Measurements from ENCODE around the gene C1orf53.
A peak's percentile ranks its signal among the peaks of the same experiment; 100 is the strongest.
"Not testable (repeated sequence)": the region's sequence is repeated elsewhere in the genome, so short reads cannot be mapped to it uniquely, and the experiment has no call there.

Gene C1orf53

GRCh38 chr1:197920414-197921117 is 18.1 kb downstream of the C1orf53 start:
- DNase-seq (ENCODE audit: low read depth in 2 of 2): no peak

- no peak for DNase-seq (ENCODE audit: low read depth in 2 of 2)
Observed at GRCh38 chr1:197921235-197922069, 19.0 kb downstream of the C1orf53 start.

GRCh38 chr1:197922070-197922390 is 19.6 kb downstream of the C1orf53 start:
- no peak for DNase-seq (ENCODE audit: low read depth in 2 of 2)

GRCh38 chr1:197923038-197923437 is 20.6 kb downstream of the C1orf53 start:
- no peak for DNase-seq (ENCODE audit: low read depth in 2 of 2)

- DNase-seq (ENCODE audit: low read depth in 2 of 2): no peak
Observed at GRCh38 chr1:197924516-197925123, 22.2 kb downstream of the C1orf53 start.

GRCh38 chr1:197927908-197928665 is 25.7 kb downstream of the C1orf53 start:
- DNase-seq (ENCODE audit: low read depth in 2 of 2): no peak

GRCh38 chr1:197928849-197929336 is 26.5 kb downstream of the C1orf53 start:
- no peak for DNase-seq (ENCODE audit: low read depth in 2 of 2)

GRCh38 chr1:197933016-197933415 is 30.6 kb downstream of the C1orf53 start:
- no peak for DNase-seq (ENCODE audit: low read depth in 2 of 2)

GRCh38 chr1:197933647-197934046 is 31.2 kb downstream of the C1orf53 start:
- no peak for DNase-seq (ENCODE audit: low read depth in 2 of 2)

GRCh38 chr1:197937381-197937780 is 35.0 kb downstream of the C1orf53 start:
- DNase-seq (ENCODE audit: low read depth in 2 of 2): no peak

GRCh38 chr1:197937892-197938291 is 35.5 kb downstream of the C1orf53 start:
- DNase-seq (ENCODE audit: low read depth in 2 of 2): no peak

GRCh38 chr1:197939159-197939980 is 36.9 kb downstream of the C1orf53 start:
- DNase-seq (ENCODE audit: low read depth in 2 of 2): not testable (repeated sequence)

GRCh38 chr1:197942042-197942441 is 39.6 kb downstream of the C1orf53 start:
- DNase-seq (ENCODE audit: low read depth in 2 of 2): no peak

- no peak for DNase-seq (ENCODE audit: low read depth in 2 of 2)
Observed at GRCh38 chr1:197944485-197944884, 42.1 kb downstream of the C1orf53 start.

- peak in 1 of 2 donors; percentile 4 for DNase-seq (ENCODE audit: low read depth in 2 of 2)
Observed at GRCh38 chr1:197948926-197949899, 46.8 kb downstream of the C1orf53 start.

GRCh38 chr1:197951089-197951488 is 48.7 kb downstream of the C1orf53 start:
- DNase-seq (ENCODE audit: low read depth in 2 of 2): no peak

GRCh38 chr1:197951617-197952175 is 49.3 kb downstream of the C1orf53 start:
- no peak for DNase-seq (ENCODE audit: low read depth in 2 of 2)

GRCh38 chr1:197953472-197953871 is 51.0 kb downstream of the C1orf53 start:
- DNase-seq (ENCODE audit: low read depth in 2 of 2): not testable (repeated sequence)

GRCh38 chr1:197954718-197955418 is 52.4 kb downstream of the C1orf53 start:
- no peak for DNase-seq (ENCODE audit: low read depth in 2 of 2)
